HEK293 (cell line): ENCODE data around the gene TLDC2.

Experiments used
- CTCF ChIA-PET: fragments of 350-600 bp; formaldehyde crosslinking; extraction: SDS; loops from one replicate; lab custom pipeline; 2021; ENCODE audit warnings: antibody characterized with exemption; lab: Yijun Ruan, JAX
- POLR2A ChIA-PET: fragments of 300-600 bp; formaldehyde crosslinking; extraction: SDS; loops from one replicate; lab custom pipeline; 2020; ENCODE audit warnings: antibody characterized with exemption, inconsistent platforms; lab: Yijun Ruan, JAX
- H3K27ac ChIP-seq: fragments of 200-500 bp; sonication (Bioruptor generic); 2 replicates; pipeline ENCODE4 v1.5.1; 2014; ENCODE audit warnings: low read depth, low read length, control low read depth, inconsistent platforms; ENCODE audit errors: extremely low read depth
- H3K36me3 ChIP-seq, 2 experiments: fragments of 200-500 bp in 1 of 2; sonication (Bioruptor generic) in 1 of 2; 1 replicate in 1 of 2; 2 replicates in 1 of 2; pipeline ENCODE4 v1.5.1; 2014 to 2017; ENCODE audit warnings: inconsistent platforms in 2 of 2, low read length in 2 of 2; ENCODE audit not compliant: control insufficient read depth in 2 of 2, insufficient read depth in 1 of 2
- H3K4me1 ChIP-seq: fragments of 200-500 bp; sonication (Bioruptor generic); 2 replicates; pipeline ENCODE4 v1.5.1; 2014; ENCODE audit warnings: mild to moderate bottlenecking, low read length, inconsistent platforms; ENCODE audit not compliant: control insufficient read depth, insufficient read depth
- H3K4me3 ChIP-seq: 2 replicates; pipeline ENCODE4 v1.5.1; 2011; ENCODE audit warnings: low read depth, mild to moderate bottlenecking, control low read depth, low read length, moderate library complexity
- H3K9me3 ChIP-seq: fragments of 200-500 bp; sonication (Bioruptor generic); 2 replicates; pipeline ENCODE4 v1.5.1; 2014; ENCODE audit warnings: low read depth, low read length, inconsistent platforms; ENCODE audit not compliant: control insufficient read depth, insufficient read depth
- BCL6B ChIP-seq: fragments of 450-650 bp; formaldehyde crosslinking; IDR thresholded peaks from 2 replicates; pipeline ENCODE4 v1.5.1; 2017; ENCODE audit warnings: missing biosample characterization, missing genetic modification characterization
- MYNN ChIP-seq: fragments of 450-650 bp; formaldehyde crosslinking; IDR thresholded peaks from 2 replicates; pipeline ENCODE4 v1.5.1; 2016; ENCODE audit warnings: missing biosample characterization, missing genetic modification characterization, borderline replicate concordance
- MZF1 ChIP-seq: fragments of 450-650 bp; formaldehyde crosslinking; IDR thresholded peaks from 2 replicates; pipeline ENCODE4 v1.5.1; 2017; ENCODE audit warnings: missing biosample characterization, missing genetic modification characterization, borderline replicate concordance
- PRDM1 ChIP-seq: fragments of 450-650 bp; formaldehyde crosslinking; IDR thresholded peaks from 2 replicates; pipeline ENCODE4; 2016; ENCODE audit warnings: missing biosample characterization, missing genetic modification characterization
- REST ChIP-seq: fragments of 450-650 bp; formaldehyde crosslinking; IDR thresholded peaks from 2 replicates; pipeline ENCODE4 v1.5.1; 2016; ENCODE audit warnings: missing biosample characterization, missing genetic modification characterization
- SETDB1 ChIP-seq: IDR thresholded peaks from one replicate; pipeline ENCODE4 v1.6.1; 2017; ENCODE audit warnings: mild to moderate bottlenecking, low read length, moderate library complexity, mixed read lengths; ENCODE audit not compliant: insufficient read length
- SP2 ChIP-seq: fragments of 450-650 bp; formaldehyde crosslinking; IDR thresholded peaks from 2 replicates; pipeline ENCODE4 v1.5.1; 2016; ENCODE audit warnings: missing biosample characterization, missing genetic modification characterization
- SP7 ChIP-seq: fragments of 450-650 bp; formaldehyde crosslinking; IDR thresholded peaks from 2 replicates; pipeline ENCODE4 v1.5.1; 2016; ENCODE audit warnings: missing biosample characterization, missing genetic modification characterization
- ZBTB20 ChIP-seq: fragments of 450-650 bp; formaldehyde crosslinking; IDR thresholded peaks from 2 replicates; pipeline ENCODE4 v1.5.1; 2016; ENCODE audit warnings: missing biosample characterization, missing genetic modification characterization
- ZFP37 ChIP-seq: fragments of 450-650 bp; formaldehyde crosslinking; IDR thresholded peaks from 2 replicates; pipeline ENCODE4 v1.5.1; 2016; ENCODE audit warnings: missing biosample characterization, missing genetic modification characterization
- ZFP69B ChIP-seq: fragments of 450-650 bp; formaldehyde crosslinking; IDR thresholded peaks from 2 replicates; pipeline ENCODE4 v1.5.1; 2016; ENCODE audit warnings: missing biosample characterization, missing genetic modification characterization
- ZNF202 ChIP-seq: fragments of 450-650 bp; formaldehyde crosslinking; IDR thresholded peaks from 2 replicates; pipeline ENCODE4 v1.5.1; 2016; ENCODE audit warnings: missing biosample characterization, missing genetic modification characterization, borderline replicate concordance
- ZNF280D ChIP-seq: fragments of 450-650 bp; formaldehyde crosslinking; IDR thresholded peaks from 2 replicates; pipeline ENCODE4 v1.5.1; 2016; ENCODE audit warnings: missing biosample characterization, missing genetic modification characterization
- ZNF398 ChIP-seq: fragments of 450-650 bp; formaldehyde crosslinking; IDR thresholded peaks from 2 replicates; pipeline ENCODE4 v1.5.1; 2017; ENCODE audit warnings: missing biosample characterization, missing genetic modification characterization
- ZNF423 ChIP-seq: fragments of 450-650 bp; formaldehyde crosslinking; IDR thresholded peaks from 2 replicates; pipeline ENCODE4 v1.5.1; 2016; ENCODE audit warnings: missing biosample characterization, missing genetic modification characterization
- ZNF449 ChIP-seq: fragments of 450-650 bp; formaldehyde crosslinking; IDR thresholded peaks from 2 replicates; pipeline ENCODE4 v1.5.1; 2017; ENCODE audit warnings: missing biosample characterization, mild to moderate bottlenecking, missing genetic modification characterization, moderate library complexity
- ZNF510 ChIP-seq: fragments of 450-650 bp; formaldehyde crosslinking; IDR thresholded peaks from 2 replicates; pipeline ENCODE4 v1.5.1; 2018; ENCODE audit warnings: mild to moderate bottlenecking, missing genetic modification characterization, missing biosample characterization; ENCODE audit not compliant: insufficient replicate concordance
- ZNF513 ChIP-seq: fragments of 450-650 bp; IDR thresholded peaks from 2 replicates; pipeline ENCODE4 v1.5.1; 2018; ENCODE audit warnings: missing biosample characterization, missing genetic modification characterization
- ZNF585B ChIP-seq: fragments of 450-650 bp; formaldehyde crosslinking; IDR thresholded peaks from 2 replicates; pipeline ENCODE4 v1.5.1; 2016; ENCODE audit warnings: missing biosample characterization, missing genetic modification characterization
- ZNF610 ChIP-seq: fragments of 450-650 bp; formaldehyde crosslinking; IDR thresholded peaks from 2 replicates; pipeline ENCODE4 v1.5.1; 2016; ENCODE audit warnings: missing biosample characterization, missing genetic modification characterization, borderline replicate concordance
- ZNF677 ChIP-seq: fragments of 450-650 bp; IDR thresholded peaks from 2 replicates; pipeline ENCODE4 v1.5.0; 2018; ENCODE audit warnings: missing biosample characterization, mild to moderate bottlenecking, missing genetic modification characterization, moderate library complexity
- ZNF791 ChIP-seq: fragments of 450-650 bp; formaldehyde crosslinking; IDR thresholded peaks from 2 replicates; pipeline ENCODE4 v1.5.1; 2016; ENCODE audit warnings: missing biosample characterization, missing genetic modification characterization
- ZXDB ChIP-seq: fragments of 450-650 bp; formaldehyde crosslinking; IDR thresholded peaks from 2 replicates; pipeline ENCODE4 v1.5.1; 2016; ENCODE audit warnings: missing biosample characterization, missing genetic modification characterization

Gene TLDC2

GRCh38 chr20:36916199-36916598 lies 40.3 kb downstream of the TLDC2 start:
- peaks cover 10 to 45% of the 10 kb centered on the region in 2 experiments; a peak in 2 of 3 replicates for H3K36me3 ChIP-seq
- no peak for TF ChIP-seq ZNF449 (tag by site-specific recombination)
- TF ChIP-seq ZXDB (tag by site-specific recombination) = no peak
- no peak for TF ChIP-seq SP2
- TF ChIP-seq ZNF610 (tag by site-specific recombination) = no peak
- TF ChIP-seq ZNF791 (tag by site-specific recombination) = no peak
- TF ChIP-seq ZFP37 (tag by site-specific recombination) = no peak
- TF ChIP-seq SP7 = no peak
- no peak for TF ChIP-seq MZF1 (tag by site-specific recombination)
- no peak for TF ChIP-seq ZNF398 (tag by site-specific recombination)
- no peak for TF ChIP-seq ZFP69B (tag by site-specific recombination)
- no peak for TF ChIP-seq ZNF423 (tag by site-specific recombination)
- TF ChIP-seq PRDM1 (tag by site-specific recombination) = no peak
- TF ChIP-seq MYNN (tag by site-specific recombination) = no peak
- no peak overlapping the region for H3K27ac ChIP-seq
- H3K4me3 ChIP-seq = no peak overlapping the region
- no peaks in the 10 kb centered on the region for H3K4me1 ChIP-seq
- POLR2A ChIA-PET = no interaction called here
- no peaks in the 10 kb centered on the region for H3K9me3 ChIP-seq
- CTCF ChIA-PET = no interaction called here

GRCh38 chr20:36917240-36917639 lies 41.3 kb downstream of the TLDC2 start:
- H3K9me3 ChIP-seq = no peaks in the 10 kb centered on the region
- TF ChIP-seq SETDB1 = no peak
- TF ChIP-seq REST = no peak
- no peak for TF ChIP-seq ZNF585B
- TF ChIP-seq ZNF280D (tag by site-specific recombination) = no peak
- TF ChIP-seq ZNF677 = no peak
- no peak for TF ChIP-seq ZNF202 (tag by site-specific recombination)
- no peak for TF ChIP-seq ZNF513 (tag by site-specific recombination)
- TF ChIP-seq ZBTB20 (tag by site-specific recombination) = no peak
- no peak for TF ChIP-seq BCL6B (tag by site-specific recombination)
- no peak for TF ChIP-seq ZNF510 (tag by site-specific recombination)

More at GRCh38 chr20:36917240-36917639, 41.3 kb downstream of the TLDC2 start:
- no peaks in the 10 kb centered on the region for H3K4me1 ChIP-seq
- H3K36me3 ChIP-seq = peaks cover 10 to 34% of the 10 kb centered on the region in 2 experiments; a peak in 2 of 3 replicates
- ChIA-PET POLR2A (no interaction called here), CTCF (interaction anchor here (0.6 to 1.2 kb wide), 2 partner anchors 12 to 200 kb away, joined by 3 to 4 read pairs; no protein-coding TSS in a partner anchor)
- H3K4me3 ChIP-seq = no peak overlapping the region
- no peak overlapping the region for H3K27ac ChIP-seq
